ENCODE measurements around the gene SYK. TPM values are rescaled to one million over a fixed set of nuclear protein-coding genes. Genes with fewer than 3 reads are reported as not detected.

The SYK gene
- total and polyA plus RNA-seq, 2 of the 4 experiments (the other 2 are of a cell fraction), result not detected

DNA sequence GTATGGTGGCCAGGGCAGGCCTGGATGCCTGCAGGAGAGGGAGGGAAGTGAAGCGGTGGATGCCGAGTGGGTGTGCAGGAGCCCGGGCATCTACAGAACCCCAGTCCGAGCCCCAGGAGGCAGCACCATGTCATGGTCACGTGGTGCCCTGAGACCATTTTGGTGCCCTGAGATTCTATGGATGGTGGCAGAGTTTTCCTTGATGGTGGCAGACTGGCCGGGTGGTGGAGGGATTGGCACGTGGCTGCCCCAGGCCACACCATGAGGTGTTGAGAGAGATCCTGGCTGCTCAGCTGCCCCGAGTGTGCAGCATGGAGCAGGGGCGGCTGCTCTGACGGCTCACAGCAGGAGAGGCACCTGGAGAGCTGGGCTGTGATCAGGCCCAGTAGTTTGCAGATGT lies 52.3 kb downstream of the SYK start:
- Histone ChIP-seq H2BK15ac (ENCODE audit: low read depth, low read length) (no peak overlapping the region), H3K4ac (ENCODE audit: low read depth, low read length) (no peak overlapping the region), H3K4me1 (ENCODE audit: control insufficient read depth, insufficient read depth, low read length) (no peaks in the 10 kb centered on the region), H3K9me3 (ENCODE audit: control insufficient read depth, insufficient read depth, low read length) (no peaks in the 10 kb centered on the region), H2BK20ac (ENCODE audit: low read depth, low read length) (no peak overlapping the region), H2AFZ (replicated peaks; ENCODE audit: low read length, poor library complexity) (no peak overlapping the region), H3K18ac (ENCODE audit: low read depth, low read length) (no peak overlapping the region), H4K91ac (ENCODE audit: insufficient read depth, low read depth, low read length) (no peak overlapping the region), H3K36me3 (ENCODE audit: control insufficient read depth, insufficient read depth, low read length) (no peaks in the 10 kb centered on the region), H3K4me2 (ENCODE audit: low read depth, low read length) (no peak overlapping the region), H3K27me3 (ENCODE audit: control insufficient read depth, insufficient read depth, low read length) (peaks cover 10% of the 10 kb centered on the region), H3K56ac (ENCODE audit: extremely low read depth, insufficient read depth, low read length) (no peak overlapping the region), H4K20me1 (ENCODE audit: insufficient read depth, low read length) (no peaks in the 10 kb centered on the region), H3K79me1 (ENCODE audit: low read depth in 1 of 2, low read length in 2 of 2) (no peaks in the 10 kb centered on the region), H2AK5ac (ENCODE audit: low read depth, low read length) (no peak overlapping the region), H4K8ac (ENCODE audit: low read depth in 2 of 2, low read length in 2 of 2) (no peak overlapping the region), H4K5ac (ENCODE audit: low read depth, low read length) (no peak overlapping the region), H3K4me3 (ENCODE audit: insufficient read depth, low read depth, low read length) (no peak overlapping the region), H2AK9ac (replicated peaks; ENCODE audit: low read depth, low read length, poor library complexity) (no peak overlapping the region), H3K23ac (ENCODE audit: low read depth, low read length) (no peak overlapping the region), H3K14ac (replicated peaks; ENCODE audit: low read depth, low read length) (no peak overlapping the region), H2BK120ac (ENCODE audit: low read depth, low read length) (no peak overlapping the region), H3K9me1 (ENCODE audit: insufficient read depth, low read length) (no peaks in the 10 kb centered on the region), H2BK5ac (ENCODE audit: low read depth, low read length, poor library complexity, severe bottlenecking) (no peak overlapping the region), H3K27ac (ENCODE audit: insufficient read depth, low read length) (no peak overlapping the region), H3K9ac (ENCODE audit: low read depth, low read length) (no peak overlapping the region)
- in situ Hi-C loops (cut with MboI; ENCODE audit: low sequenced_read_pairs), result no loop called here
- dilution Hi-C loops (cut with HindIII; ENCODE audit: low sequenced_read_pairs, unreplicated experiment), result no loop called here
- BruUV-seq (replicated peaks), result no TSS peak
- ATAC-seq (ENCODE audit: low read depth) (no peak), DNase-seq (no peak)
- TF ChIP-seq MXI1 (IDR thresholded peaks at IDR 0.05; ENCODE audit: borderline replicate concordance, low read depth, low read length) (no peak), FOS (IDR thresholded peaks at IDR 0.05; ENCODE audit: low read depth, low read length) (no peak), CEBPB (IDR thresholded peaks at IDR 0.05; ENCODE audit: low read depth, low read length) (no peak), NFE2L2 (IDR thresholded peaks at IDR 0.05; ENCODE audit: low read depth, low read length) (no peak), POLR2A (IDR thresholded peaks at IDR 0.05; ENCODE audit: low read depth, low read length) (no peak), RCOR1 (IDR thresholded peaks at IDR 0.05; ENCODE audit: insufficient replicate concordance, low read length) (no peak), RAD21 (IDR thresholded peaks at IDR 0.05; ENCODE audit: low read length) (no peak)
- TF ChIP-seq, protein P1, sequence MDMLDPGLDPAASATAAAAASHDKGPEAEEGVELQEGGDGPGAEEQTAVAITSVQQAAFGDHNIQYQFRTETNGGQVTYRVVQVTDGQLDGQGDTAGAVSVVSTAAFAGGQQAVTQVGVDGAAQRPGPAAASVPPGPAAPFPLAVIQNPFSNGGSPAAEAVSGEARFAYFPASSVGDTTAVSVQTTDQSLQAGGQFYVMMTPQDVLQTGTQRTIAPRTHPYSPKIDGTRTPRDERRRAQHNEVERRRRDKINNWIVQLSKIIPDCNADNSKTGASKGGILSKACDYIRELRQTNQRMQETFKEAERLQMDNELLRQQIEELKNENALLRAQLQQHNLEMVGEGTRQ (IDR thresholded peaks at IDR 0.05; ENCODE audit: low read depth, low read length), result no peak
- POLR2A ChIA-PET (ENCODE audit: unreplicated experiment), result no interaction called here
- CTCF ChIA-PET, result no interaction called here
- intact Hi-C loops (cut with micrococcal nuclease), result no loop called here
- WGBS, 2 experiments (ENCODE audit: extremely low coverage in 2 of 2, insufficient read length in 1 of 2), result 67% methylated on average over 7 of the region's 10 CpGs; no CpG with 5 or more reads in 1 of the 2 experiments
